ENCODE measurements around the gene MYF5.

The MYF5 gene

DNA sequence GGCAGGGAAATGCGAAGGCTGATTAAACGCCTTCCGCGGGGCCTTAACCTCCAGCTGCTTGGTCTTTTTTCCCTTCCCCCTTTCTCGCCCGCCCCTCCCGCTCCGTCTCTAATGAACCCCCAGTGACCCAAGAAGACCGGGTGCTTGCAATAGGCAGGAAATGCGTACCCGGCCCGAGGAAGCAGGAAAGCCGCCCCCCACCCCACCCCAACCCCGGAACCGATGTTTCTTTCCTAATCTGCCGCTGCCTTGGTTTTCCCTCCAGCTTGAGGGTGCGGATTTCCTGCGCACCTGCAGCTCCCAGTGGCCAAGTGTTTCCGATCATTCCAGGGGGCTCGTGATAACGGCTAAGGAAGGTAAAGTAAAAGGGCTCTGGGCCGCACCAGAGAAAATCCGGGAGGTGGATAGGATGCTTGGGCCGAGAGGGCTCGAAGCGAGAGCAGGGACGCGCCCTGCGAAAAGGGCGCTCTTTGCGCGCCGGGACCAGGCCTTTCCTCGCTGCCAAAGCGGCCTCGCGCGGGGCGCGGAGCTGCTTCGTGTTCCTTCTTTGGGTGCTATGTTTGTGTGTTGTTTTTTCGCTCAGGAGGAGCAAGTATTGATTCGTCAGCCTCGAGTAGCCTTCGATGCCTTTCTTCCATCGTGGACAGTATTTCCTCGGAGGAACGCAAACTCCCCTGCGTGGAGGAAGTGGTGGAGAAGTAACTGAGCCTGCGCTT, 8.3 kb upstream of the MYF5 start:
- no peak for DNase-seq

DNA sequence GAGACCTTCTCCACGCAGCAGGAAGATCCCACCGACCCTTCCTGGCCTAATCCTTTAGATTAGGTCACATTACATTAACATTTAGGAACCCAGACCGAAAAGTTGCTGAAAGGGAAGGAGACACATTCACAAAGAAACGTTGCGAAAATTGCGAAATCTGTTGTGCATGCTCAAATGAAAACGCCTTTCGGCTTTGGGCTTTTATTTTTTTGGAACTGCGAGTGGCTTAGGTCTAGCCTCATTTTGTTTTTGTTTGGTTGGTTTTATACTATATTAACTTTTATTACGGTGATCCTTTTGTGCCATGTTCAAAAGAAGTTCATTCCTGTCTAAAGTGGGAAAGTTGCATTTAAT, 7.8 kb upstream of the MYF5 start:
- no peak for DNase-seq

DNA sequence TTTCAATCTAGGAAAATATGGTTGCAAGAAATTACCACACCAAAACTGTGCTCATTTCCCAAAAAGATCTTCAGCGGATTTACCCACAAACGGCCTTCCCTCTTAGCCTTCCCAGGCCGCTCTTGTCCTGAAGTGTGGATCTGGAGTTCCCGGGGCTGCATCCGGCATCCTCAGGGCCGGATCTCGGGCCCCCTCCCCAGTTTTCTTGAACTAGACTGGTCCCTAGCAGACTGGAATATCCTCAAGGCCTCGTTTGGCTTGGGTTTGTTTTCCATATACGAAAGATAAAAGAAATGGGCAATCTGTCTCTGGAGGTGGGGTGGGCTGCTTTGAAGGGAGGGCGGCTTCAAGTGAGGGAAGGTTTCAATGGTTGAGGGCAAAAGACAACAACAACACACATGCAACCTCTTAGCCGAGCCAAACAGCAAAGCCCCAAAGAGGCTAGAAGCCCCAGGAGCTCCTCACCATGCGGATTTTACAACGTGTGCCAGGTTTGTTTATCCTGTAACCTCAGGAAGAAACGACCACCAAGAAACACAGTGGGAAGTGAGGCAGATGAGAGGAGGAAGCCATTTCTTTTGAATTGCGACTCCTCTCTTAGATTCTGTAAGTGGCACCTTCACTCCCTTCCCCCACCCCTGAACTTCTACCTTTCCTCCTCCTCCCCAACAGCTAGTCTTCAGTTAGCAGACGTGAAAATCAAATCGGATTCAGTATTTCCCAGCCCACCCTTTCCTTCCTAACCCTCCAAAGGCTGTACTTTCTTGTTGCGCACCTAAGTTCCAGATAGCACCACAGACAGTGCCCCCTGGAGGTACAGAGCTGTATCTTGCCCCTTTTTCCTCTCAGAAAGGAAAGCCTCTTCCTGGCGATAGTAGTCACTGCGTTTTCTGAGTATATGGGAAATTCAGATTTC, 6.6 kb upstream of the MYF5 start:
- DNase-seq, result no peak

DNA sequence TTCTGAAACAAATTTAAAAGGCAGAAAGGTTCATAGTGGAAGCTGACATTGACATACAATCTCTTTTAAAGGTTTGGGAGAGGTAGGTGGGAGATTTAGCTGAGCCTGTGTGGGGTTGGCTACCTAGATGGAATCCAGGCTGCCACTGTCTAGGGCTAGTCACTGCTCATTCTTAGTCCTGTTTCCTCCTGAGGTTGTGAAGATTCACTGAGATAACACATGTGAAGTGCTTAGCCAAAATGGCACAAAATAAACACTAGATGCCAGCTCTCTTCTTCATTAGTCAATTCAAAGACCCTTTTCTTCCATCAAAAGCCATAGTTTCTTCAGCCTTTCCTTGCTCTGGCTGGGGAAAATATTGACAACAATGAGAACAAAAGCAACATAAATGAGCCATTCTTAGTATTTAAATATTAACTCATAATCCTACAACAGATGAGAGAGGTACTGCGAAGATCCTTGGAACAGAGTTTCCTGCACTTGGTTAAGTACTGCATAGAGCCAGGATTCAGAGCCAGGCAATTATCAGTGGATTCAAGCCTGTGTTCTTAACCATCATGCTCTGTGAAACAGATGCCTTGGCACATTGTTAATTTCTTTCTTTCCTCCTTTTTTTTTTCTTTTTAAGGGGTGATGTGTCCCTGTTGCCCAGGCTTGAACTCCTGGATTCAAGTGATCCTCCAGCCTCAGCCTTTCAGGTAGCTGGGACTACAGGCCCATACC, 5.8 kb upstream of the MYF5 start:
- no peak for DNase-seq

DNA sequence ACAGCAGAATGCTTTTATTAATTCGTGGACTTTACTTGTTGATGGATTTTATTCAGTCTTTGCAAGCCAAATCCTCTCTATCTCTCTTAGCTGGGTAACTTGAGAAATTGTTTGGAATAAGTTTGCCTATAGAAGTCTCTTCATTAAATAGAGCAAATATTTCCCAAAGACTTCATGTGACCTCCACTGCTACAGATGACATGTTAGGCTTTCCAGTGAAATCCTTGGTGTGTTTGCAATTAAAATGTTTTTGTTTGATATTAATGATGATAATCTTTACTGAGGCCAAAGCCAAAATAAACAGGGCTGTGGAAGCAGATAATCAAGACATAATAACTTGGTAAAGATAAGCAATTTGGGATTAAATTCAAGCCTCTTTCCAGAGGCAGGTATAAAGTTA, 4.8 kb upstream of the MYF5 start:
- no peak for DNase-seq

DNA sequence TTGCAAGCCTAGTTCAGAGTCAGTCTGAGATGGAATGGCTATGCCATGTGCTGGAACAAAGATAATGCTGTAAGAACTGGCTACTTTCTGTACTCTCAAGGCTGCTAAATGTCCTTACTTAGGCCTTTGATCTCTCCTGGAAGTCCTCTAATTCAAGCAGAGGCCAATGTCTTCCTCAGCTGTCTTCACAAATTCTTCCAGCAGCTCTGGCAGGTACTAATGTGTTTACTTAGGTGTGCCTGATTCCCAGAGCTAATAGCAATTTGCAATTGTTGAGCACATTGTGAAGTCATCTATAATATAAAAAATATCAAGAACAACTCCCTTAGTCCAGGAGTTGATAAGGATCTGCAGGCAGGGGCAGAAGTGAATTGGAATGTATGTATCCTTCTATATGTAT, 3.8 kb upstream of the MYF5 start:
- no peak for DNase-seq

DNA sequence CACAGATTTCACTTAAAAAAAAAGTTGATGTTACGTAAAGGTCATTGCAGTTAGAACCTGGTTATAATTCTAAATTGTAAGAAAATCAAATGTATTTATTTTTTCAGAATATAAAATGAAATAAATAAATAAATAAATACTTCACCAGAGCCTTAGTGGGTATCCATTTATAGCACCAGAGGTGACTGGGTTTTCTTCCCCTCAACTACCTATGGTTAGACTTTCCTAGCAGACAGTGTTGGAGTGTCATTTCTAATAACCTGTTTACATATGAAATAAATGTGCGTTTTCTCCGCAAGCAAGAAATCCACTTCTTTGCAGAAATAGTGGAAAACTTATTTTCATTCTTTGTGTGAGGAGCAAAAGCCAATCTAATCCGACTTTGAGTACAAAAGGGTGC, 3.3 kb upstream of the MYF5 start:
- DNase-seq, result no peak

DNA sequence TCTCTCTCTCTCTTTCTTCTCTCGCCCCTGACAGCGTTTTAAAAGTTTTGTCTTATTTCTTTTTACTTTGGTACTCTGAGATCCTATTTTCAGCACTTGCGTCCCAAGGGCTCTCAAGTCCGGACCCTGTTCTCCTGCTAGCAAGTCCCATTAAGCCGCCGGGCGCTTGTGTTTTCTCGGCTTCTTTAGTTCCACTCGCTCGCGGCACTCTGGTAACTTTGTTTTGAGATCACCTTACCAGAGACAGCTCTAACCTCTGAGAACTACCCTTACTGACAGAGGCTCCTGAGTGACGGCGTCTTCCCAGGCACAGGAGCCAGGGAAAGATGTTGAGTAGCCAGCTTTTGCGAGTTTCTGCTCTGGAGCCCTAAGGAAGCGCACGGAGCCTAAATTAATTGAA, 2.7 kb upstream of the MYF5 start:
- no peak for DNase-seq

DNA sequence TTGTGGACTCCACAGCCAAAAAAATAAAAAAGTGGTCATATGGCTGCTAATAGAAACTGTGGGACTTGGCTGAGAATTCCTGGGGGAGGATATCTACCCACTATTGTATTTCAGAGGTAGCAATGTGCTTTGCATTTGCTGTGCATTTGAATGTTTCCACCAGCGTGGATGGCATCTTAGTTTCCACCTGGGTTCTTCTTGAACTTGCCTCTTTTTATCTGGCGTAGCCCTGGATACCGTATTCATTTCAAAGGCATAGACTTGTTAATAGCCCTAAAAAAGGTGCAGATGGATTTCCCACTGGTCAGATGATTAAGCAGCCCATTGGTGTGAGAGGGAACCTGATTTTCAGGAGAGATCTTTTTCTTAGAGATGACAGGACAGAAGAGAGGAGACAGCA, 1.9 kb upstream of the MYF5 start:
- DNase-seq, result no peak

DNA sequence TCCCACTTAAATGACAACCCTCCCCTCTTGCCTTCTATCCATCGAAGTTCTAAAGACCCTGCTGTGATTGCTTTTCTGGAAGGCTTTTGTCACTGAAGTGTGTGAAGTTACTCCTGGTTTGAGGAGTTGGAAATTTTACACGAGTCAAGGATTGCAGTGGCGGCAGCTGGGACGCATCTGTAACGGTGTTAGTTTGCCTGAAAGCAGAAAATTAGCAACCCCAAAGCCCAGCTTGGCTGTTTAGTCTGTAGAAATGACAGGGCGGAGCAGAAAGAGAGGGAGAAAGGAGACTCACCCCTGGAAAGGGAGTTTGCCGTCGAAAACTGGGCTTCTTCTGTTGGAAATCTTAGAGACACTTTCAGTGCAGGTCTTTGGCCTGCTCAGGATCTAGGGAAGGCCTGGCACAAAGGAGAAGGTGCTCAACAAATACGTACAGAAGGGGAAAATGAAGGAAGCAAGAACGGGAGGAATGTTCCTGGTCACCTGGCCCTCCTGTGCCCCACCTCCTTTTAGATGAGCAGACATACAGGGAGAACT, 931 bp upstream of the MYF5 start:
- no peak for DNase-seq

DNA sequence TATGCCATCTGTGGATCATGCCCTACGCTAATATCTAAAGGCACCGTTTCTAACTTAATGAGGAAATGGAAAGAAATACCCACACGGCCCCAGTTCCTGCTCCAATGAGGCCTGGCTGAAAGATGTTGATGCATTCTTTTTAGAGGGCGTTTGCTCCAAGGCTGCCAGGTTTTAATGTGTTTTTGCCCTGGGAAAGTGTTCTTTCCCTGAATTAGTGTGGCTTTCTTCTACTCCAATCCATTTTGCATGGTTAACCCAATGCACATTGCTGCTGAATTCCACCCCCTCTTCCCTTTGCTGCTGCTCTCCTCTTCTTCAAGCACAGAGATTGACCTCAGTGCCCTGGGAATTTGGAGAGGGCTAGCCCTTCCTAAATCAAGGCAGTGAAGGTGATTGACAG, 1.1 kb downstream of the MYF5 start:
- DNase-seq, result no peak

DNA sequence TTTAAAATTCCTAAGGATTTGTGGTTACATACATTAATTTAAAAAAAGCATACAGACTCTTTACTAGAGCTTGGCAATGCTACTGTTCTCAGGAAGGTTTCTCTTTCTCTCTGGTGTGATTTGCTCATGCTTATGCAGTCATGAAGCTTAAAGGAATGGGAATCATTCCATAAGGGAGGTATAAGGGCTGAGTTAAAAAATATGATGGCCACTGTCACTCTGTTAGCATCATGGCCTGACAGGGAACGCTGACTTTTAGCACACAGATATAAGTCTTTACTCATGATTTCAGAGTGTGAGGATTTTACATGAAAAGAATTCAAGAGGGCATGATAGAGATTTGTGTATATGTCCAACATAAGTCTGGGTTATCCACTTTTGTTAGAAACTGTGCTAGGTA, 3.8 kb downstream of the MYF5 start:
- no peak for DNase-seq

DNA sequence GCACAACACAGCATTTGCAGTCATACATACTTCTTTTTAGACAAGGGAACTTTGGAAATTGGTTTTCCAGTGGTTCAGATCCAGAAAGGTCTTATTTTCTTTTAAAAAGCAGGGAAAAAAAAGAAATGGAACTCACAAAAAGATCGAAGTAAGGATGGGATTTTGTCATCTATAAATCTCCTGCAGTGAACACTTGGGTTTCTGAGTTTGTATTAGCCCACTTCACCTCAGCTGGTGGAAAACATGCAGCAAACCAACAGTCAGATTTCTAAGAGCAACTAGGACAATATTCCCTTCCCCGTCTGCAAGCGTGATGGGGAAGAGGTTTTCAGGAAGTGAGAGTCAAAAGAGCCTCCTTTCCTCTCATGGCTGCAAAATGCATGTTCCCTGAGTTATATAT, 4.6 kb downstream of the MYF5 start:
- DNase-seq, result no peak

DNA sequence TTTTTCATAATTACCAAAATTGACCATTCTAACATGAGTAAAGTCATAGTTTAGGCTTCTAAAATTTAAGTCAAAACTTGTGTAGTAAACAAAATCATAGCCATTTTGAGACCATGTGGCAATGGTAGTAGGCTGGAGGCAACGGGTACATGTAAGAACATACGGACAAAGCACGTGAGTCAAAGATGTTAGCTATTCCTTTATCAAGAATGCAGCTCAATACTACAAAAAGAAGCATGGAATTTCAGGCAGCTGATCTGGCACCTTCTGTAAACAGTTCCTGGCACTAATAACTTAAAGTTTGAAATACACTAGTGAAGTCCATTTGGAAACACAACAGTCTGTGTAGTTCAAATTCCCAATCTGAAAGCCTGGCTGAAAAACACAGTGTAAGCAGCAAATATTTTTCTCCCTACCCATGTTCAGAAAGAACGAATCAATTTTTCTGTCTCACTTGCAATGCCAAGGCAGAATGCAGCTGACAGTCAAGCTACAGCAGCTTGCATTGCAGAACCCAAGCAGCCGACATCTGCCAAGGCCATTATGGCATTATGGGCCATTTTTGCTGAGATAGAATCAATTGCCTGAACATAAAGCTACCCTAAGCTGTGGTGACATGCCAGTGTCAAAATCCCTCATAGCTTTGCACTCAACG, 29.3 kb downstream of the MYF5 start:
- DNase-seq, result no peak

DNA sequence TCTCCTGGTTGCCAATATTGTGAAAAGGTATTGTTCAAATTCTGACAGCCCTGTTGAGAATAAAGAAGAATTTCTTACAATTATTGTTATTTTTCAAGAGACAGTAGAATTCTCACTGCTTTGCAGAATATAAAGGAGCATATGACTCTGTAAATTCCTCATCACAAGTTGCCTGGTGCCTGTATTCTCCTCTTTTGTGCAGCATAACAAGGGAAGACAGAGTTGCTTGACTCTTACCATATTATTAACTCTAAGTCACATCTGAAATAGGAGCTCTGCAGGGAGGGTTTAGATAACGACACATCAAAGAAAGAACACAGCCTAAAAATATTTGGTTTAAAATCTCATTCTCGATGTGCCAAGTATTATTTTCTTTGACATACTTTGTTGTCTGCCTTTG, 31.1 kb downstream of the MYF5 start:
- no peak for DNase-seq

DNA sequence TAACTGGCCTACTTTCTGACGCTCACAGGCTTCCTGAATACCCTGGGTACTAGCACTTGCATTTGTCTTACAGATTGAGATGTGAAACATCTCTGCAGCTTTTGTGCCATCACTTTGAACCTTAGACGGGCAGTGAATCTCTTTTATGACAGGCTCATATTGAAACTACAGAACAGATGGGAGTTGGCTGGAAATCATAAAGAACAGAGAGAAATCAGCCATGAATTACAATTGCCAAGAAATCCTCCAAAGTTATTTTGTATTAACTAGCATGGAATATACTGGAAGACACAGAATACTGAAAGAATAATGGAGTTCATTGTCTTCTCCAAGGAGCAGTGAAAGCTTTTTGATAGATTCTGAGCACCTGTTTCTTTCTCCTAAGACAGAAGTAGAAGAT, 32.7 kb downstream of the MYF5 start:
- DNase-seq, result no peak

DNA sequence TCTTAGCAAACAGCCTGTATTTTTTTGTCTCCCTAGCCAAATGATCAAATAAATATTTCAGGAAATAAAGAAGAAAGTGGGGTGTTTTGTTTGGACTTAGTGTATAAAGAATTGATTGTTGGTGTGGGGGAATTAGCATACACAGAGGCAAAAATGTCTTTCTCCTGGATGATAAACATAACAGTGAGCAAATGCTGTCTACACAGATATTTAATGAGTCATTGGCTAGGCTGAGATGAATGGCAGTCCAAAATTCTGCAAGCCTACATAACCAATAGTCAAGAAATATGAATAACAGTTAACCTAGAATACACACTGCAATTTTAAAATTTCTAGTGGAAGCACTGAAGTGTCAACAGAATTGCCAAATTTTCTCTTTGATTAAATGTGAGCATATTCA, 35.8 kb downstream of the MYF5 start:
- no peak for DNase-seq

DNA sequence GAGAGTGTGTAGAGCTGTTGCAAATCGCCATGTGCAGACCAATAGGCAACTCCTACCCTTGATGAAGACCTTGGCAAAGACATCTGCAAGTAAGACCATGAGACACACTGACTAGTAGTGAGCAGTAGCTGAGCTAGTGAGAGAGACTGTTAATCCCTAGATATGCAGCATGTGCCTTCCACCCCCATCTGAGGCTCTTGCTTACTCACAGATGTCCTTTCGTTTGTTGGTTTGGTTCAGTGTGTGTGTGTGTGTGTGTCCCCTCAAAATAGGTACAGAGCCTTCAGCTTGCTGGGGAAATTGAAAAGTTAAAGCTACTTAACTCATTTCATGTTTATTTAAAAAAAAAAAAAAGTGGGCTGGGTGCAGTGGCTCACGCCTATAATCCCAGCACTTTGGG, 37.6 kb downstream of the MYF5 start:
- DNase-seq, result no peak

DNA sequence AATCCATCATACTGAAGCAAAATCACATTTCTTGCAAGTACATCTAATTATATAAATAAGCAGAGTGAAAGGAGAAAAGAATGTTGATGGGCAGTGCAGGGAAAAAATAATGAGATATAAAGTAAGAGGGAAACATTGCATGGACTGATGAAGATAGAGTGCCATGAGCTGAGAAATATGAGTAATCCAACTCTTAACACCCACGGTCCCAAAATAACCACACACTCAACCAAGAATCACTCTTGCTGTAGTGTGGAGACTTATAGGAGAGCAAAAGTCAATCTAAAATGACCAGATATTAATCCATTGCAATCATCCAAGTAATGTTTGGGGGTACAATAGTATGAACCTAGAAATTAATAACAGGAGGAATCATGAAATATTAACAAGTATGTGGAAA, 40.2 kb downstream of the MYF5 start:
- DNase-seq, result no peak

DNA sequence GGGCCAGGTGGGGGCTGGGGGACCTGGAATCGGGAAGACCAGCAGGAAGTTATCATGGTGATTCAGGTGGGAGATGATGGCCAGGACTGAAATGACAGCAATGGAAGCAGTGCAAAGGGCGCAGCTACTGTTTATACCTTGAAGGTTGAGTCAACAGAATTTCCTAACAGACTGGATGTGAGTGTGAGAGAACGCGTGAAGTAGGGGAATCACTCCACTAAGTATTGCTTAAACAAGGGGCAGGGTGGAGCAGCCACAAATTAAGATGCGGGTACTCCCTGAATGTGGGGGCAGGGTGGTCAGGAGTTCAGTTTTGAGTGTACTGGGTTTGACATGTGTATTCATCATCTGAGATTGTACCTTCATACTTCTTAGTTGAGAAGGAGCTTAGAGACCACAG, 45.1 kb downstream of the MYF5 start:
- DNase-seq, result no peak

DNA sequence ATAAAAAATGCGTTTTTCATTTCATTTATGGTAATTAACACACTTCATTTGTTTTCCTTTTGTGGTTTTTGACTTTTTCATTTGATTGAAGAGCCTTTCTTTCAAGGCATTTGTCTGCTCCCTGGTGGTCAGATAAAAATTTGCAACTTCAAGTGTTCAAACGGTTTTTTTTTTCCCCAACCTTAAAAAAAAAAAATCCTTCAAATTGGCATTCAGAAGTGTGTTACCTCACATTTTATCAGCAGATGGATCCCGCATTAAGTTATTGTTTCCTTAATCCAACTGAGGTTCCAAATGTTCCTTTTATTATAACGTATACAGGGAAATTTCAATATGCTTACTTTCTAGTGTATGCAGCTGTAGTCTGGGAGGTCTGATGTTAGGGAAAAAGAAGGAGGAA, 47.2 kb downstream of the MYF5 start:
- DNase-seq, result no peak

DNA sequence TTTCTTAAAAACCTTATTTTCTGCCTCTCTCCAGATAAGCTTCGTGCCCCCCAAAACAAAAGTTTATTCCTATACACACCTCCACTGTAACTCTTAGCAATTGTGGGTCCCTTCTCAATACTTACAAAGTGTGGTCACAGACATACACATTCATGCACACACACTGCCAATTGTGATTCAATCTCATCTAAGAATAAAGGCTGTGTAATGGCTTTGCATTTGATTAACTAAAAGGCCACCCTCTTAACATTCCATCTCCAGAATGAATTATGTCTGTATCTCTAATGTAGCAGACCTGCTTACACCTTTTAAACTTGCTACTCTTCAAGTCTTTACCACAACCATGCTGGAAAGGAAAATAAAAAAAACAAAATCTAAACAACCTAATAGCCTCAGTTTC, 49.5 kb downstream of the MYF5 start:
- DNase-seq, result no peak

DNA sequence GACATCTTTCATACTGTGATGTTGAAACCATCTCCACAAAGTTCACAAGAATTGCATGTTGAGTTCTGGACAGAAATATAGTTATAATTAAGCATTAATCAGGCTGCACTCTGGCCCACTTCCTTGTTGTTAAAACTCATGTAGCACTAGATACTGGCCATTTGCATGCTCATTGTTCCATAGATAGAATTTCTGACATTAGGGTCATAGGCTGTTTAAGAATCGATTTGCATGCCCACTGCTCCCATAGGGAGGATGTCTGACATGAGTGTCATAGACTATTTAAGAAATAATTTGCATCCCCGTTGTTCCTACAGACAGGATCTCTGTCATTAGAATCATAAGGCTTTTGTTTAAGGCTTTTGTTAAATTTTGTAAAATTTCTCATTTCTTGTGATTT, 50.2 kb downstream of the MYF5 start:
- no peak for DNase-seq

Data from stimulated activated CD4-positive, alpha-beta T cell treated with anti-CD3 and anti-CD28 coated beads, Interleukin-4, amount 100 ng/mL, for 24 hours (primary cell).